ENCODE results near the gene CYTH2.
A peak's percentile ranks its signal among the peaks of the same experiment; 100 is the strongest.

CYTH2 gene

DNA sequence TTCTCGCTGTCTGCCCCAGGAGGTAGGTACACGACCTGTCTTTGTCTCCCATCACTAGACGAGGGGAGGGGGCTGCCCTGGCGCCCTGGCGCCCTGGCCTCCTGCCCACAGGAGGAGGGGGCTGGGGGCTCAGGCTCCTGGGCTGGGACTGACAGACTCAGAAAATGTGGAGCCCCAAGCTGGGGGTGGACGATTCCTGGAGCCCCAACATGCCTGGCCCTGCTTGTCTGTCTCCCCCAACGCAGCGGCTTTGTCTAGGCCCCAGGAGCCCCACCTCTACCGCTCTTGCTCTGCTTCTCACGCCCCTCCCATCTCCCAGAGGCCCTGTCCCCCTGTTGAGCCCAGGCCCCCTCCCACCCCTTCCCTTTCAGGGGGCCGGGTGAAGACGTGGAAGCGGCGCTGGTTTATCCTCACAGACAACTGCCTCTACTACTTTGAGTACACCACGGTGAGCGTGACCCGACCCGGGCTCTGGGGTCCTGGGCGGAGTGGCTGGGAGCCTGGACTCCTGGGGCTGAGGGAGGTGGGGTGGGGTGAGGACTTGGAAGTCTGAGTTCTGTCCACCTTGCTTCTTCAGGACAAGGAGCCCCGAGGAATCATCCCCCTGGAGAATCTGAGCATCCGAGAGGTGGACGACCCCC, 8.6 kb downstream of the CYTH2 start:
- TF ChIP-seq ZFX (IDR thresholded peaks at IDR 0.05; ENCODE audit: borderline replicate concordance): no peak
- TF ChIP-seq, protein P1, sequence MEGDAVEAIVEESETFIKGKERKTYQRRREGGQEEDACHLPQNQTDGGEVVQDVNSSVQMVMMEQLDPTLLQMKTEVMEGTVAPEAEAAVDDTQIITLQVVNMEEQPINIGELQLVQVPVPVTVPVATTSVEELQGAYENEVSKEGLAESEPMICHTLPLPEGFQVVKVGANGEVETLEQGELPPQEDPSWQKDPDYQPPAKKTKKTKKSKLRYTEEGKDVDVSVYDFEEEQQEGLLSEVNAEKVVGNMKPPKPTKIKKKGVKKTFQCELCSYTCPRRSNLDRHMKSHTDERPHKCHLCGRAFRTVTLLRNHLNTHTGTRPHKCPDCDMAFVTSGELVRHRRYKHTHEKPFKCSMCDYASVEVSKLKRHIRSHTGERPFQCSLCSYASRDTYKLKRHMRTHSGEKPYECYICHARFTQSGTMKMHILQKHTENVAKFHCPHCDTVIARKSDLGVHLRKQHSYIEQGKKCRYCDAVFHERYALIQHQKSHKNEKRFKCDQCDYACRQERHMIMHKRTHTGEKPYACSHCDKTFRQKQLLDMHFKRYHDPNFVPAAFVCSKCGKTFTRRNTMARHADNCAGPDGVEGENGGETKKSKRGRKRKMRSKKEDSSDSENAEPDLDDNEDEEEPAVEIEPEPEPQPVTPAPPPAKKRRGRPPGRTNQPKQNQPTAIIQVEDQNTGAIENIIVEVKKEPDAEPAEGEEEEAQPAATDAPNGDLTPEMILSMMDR (IDR thresholded peaks at IDR 0.05): no peak
- H3K27ac ChIP-seq: no peak overlapping the region

DNA sequence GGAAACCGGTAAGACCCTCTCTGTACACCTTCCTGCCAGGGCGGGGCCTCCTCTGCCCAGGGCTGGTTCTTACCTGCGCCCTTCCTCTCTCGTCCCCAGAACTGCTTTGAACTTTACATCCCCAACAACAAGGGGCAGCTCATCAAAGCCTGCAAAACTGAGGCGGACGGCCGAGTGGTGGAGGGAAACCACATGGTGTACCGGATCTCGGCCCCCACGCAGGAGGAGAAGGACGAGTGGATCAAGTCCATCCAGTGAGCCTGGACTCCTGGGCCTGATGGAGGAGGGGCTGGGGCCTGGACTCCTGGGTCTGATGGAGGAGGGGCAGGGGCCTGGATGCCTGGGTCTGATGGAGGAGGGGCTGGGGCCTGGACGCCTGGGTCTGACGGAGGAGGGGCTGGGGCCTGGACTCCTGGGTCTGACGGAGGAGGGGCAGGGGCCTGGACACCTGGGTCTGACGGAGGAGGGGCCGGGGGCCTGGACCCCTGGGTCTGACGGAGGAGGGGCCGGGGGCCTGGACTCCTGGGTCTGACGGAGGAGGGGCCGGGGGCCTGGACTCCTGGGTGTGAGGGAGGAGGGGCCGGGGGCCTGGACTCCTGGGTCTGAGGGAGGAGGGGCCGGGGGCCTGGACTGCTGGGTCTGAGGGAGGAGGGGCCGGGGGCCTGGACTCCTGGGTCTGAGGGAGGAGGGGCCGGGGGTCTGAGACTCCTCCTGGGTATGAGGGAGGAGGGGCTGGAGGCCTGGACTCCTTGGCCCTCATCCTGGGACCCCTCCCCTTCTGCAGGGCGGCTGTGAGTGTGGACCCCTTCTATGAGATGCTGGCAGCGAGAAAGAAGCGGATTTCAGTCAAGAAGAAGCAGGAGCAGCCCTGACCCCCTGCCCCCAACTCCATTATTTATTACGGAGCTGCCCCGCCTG, 9.4 kb downstream of the CYTH2 start:
- no peak overlapping the region for H3K27ac ChIP-seq
- TF ChIP-seq, protein P1 (IDR thresholded peaks at IDR 0.05): no peak
- TF ChIP-seq ZFX (IDR thresholded peaks at IDR 0.05; ENCODE audit: borderline replicate concordance): no peak

DNA sequence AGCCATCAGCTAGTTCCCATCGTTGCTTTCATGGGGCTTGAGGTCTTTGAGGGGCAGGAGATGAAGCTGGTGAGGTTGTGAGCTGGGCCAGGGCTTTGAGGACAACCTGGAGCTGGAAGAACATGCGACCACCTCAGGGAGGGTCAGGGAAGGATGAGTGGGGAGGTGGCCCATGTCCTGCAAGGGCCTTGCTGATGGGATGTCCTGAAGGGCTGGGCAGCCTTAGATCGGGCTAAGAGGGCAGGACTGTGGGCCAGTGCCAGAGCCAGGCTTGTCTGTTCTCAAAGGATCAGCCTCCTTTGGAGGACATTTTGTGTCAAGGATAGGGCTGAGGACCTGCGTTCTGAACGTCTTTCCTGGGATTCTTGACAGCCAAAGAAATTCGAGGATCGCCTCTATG, 10.5 kb downstream of the CYTH2 start:
- TF ChIP-seq ZFX (IDR thresholded peaks at IDR 0.05; ENCODE audit: borderline replicate concordance): no peak
- TF ChIP-seq, protein P1 (IDR thresholded peaks at IDR 0.05): no peak
- H3K27ac ChIP-seq: peak overlapping the region; percentile 23

DNA sequence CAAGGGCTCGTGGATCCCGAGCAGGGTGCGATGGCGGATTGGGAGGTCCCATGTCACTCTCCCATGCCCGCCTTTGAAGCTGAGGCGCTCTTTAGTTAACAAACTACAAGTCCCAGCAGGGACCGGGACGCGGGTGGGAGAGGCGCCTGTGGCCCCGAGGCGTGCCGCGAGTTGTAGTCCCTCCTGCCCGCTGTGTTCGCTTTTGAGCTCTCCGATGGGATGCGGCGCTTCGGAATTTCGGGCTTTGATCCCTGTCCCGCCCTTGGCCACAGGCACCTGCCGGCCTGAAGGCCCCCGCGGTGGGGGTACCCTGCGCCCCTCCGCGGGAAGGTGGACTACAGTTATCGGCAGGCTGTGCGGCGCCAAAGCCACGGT, 11.0 kb downstream of the CYTH2 start:
- no peak for TF ChIP-seq ZFX (IDR thresholded peaks at IDR 0.05; ENCODE audit: borderline replicate concordance)
- TF ChIP-seq, protein P1 (IDR thresholded peaks at IDR 0.05): no peak
- H3K27ac ChIP-seq: peak overlapping the region; percentile 23

DNA sequence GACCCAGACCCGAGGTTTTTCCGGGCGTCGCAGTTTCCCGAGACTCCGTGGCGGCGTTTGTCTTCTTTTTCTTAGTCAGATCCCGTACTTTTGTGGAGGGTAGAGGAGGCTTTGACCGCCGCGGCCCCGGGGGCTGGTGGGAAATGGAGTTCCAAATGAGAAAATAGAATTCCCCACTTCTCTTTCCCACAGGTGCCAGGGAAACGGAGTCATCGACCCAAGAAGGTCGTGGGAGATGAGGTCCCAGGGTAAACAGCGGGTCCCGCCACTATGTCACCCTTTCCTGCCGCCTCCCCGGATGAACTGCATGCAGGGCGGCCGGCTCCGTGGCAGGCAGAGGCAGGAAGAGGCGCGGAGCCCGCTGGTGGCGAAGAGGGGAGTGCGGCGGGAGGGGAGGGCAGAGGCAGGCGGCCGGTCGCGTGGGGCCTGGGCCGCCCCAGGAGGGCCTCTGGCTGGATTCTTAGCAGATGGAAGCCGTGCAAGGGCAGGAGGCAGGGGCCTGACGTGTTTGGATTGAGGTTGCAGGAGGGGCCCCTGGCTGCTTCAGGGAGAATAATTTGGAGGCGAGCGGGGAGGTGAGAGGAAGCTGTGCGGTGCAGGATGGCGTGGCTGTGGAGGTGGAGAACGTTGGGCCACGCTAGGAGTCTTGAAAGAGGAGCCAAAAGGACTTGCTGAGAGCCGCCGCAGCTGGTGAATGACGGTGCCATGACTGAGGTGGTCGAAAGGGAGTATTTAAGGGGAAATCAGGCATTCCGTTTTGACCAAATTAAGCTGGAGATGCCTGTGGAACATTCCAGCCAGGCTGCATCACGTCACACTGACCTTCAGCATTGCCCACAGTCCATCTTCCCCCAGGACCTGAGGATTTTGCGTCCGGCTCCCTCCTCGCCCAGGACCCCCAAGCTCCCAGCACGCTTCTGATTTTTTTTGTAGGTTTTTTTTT, 11.7 kb downstream of the CYTH2 start:
- peak overlapping the region; percentile 77 for H3K27ac ChIP-seq
- no peak for TF ChIP-seq ZFX (IDR thresholded peaks at IDR 0.05; ENCODE audit: borderline replicate concordance)

DNA sequence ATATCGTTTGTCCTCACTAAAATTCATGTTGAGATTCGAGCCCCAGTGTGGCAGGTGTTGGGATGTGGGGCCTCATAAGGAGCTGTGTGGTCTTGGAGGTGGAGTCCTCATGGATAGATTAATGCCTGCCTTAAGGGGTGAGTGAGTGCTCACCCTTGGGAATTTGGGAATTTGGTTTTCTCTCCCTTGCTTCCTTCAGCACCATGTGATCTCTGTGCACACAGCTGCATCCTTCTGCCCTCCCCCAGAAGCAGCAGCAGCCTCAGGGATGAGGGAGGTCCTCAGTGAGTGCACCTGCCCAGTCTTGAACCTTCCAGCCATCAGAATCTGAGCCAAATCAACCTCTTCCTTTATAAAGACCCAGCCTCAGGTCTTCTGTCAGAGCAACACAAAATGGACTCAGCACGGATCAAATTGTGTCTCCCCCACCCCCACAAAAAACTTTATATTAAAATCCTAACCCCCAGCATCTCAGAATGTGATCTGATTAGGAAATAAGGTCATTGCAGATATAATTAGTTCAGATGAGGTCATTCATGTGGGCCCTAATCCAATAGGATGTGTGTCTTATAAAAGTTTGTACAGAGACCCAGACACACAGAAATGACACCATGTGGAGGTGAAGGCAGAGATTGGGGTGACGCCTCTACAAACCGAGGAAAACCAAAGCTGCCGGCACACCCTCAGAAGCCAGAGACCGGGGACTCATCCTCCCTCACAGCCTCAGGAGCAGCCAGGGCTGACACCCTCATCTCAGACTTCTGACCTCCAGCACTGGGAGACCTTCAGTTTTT, 12.9 kb downstream of the CYTH2 start:
- TF ChIP-seq ZFX (IDR thresholded peaks at IDR 0.05; ENCODE audit: borderline replicate concordance): no peak
- TF ChIP-seq, protein P1 (IDR thresholded peaks at IDR 0.05): no peak
- H3K27ac ChIP-seq: peak overlapping the region; percentile 77
